ENCODE results near the gene TCF4.

The TCF4 gene

DNA sequence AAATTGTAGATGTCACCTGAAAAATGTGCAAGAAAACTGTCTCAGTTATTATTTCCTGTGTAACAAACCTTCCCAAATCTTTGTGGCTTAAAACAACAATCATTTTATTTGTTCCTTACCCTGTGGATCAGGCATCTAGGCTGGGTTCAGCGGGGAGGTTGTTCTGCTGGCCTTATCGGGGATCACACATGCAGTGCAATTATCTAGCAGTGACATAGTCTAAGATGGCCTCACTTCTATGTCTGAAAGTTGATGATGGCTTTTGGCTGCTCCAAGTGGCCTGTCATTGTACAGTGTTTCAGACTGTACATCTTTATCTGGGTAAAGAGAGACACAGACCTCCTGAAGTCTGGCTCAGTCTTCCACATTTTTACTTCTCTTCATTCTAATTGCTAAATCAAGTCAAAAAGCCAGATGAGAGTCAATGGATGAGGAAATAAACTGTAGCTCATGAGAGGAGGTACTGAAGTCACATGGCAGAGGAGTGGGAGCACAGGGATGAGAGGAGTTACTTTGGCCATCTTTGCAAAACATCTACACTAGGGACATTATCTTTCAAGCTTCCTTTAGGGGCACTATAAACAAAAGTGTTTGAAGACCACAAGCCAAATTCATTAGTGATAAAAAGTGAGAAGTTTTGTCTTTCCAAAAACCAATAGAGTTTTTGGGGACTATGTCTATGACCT is 385.6 kb downstream of the TCF4 start:
- Histone ChIP-seq H3K27ac (ENCODE audit: low read depth, low read length) (no peak overlapping the region), H3K4me3 (ENCODE audit: low read depth, low read length) (no peak overlapping the region), H3K36me3 (ENCODE audit: control insufficient read depth, insufficient read depth, low read length) (no peaks in the 10 kb centered on the region), H3K4me1 (ENCODE audit: control insufficient read depth, insufficient read depth, low read length) (no peaks in the 10 kb centered on the region), H3K9me3 (ENCODE audit: control insufficient read depth, insufficient read depth, low read depth, low read length) (peaks cover 10% of the 10 kb centered on the region), H3K9ac (ENCODE audit: low read length) (no peak overlapping the region), H3K27me3 (ENCODE audit: control insufficient read depth, insufficient read depth, low read length) (no peaks in the 10 kb centered on the region)

DNA sequence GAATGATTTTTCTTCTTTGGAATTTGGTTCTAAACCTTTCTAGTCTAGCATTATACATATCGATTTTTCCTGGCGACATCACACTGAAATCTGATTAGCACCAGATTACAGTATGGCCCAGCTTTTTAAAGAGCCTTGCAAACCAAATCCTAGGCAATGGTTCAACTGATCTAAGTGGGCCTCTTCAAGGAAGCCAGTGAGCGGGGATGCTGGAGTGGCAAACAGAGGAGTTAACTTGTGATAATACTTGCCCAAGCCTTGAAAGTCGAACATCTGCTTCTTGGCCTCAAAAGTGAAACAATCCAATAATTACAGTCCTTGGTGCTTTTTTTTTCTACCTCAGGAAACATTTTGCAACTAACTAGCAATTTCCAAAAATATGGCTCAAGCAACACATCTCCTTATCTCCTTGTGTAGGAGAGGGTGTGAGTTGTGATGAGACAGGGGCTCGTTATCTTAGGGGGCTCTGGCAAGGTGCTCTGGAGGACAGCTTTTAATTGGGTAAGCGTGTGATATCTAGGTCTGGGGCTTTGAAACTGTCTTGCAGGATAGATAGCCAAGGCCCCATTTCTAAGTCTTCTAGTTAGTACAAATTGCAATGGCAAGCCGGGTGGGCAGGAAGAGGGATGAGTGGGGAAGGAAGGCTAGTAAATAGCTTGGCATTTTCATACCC is 388.6 kb downstream of the TCF4 start:
- H3K27ac ChIP-seq (ENCODE audit: low read depth, low read length), result no peak overlapping the region
- no peak overlapping the region for H3K4me3 ChIP-seq (ENCODE audit: low read depth, low read length)
- no peaks in the 10 kb centered on the region for H3K36me3 ChIP-seq (ENCODE audit: control insufficient read depth, insufficient read depth, low read length)
- H3K4me1 ChIP-seq (ENCODE audit: control insufficient read depth, insufficient read depth, low read length), result no peaks in the 10 kb centered on the region
- no peaks in the 10 kb centered on the region for H3K27me3 ChIP-seq (ENCODE audit: control insufficient read depth, insufficient read depth, low read length)
- H3K9me3 ChIP-seq (ENCODE audit: control insufficient read depth, insufficient read depth, low read depth, low read length), result peaks cover 10% of the 10 kb centered on the region
- no peak overlapping the region for H3K9ac ChIP-seq (ENCODE audit: low read length)

DNA sequence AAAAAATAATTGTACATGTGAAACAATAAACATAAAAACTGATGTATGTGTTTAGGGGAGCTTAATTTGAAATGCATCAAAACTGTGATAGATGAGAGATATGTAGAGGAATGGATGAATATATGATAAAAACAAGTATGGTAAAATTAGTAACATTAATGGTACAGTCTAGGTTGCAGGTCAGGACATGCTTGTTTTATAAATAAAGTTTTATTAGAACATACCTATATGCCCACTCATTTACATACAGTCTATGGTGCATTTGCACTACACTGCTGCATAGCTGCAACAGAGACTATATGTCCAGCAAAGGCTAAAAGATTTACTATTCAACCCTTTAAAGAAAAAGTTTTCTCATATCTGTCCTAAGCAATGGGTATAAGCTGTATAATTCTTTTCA is 392.1 kb downstream of the TCF4 start:
- H3K36me3 ChIP-seq (ENCODE audit: control insufficient read depth, insufficient read depth, low read length), result no peaks in the 10 kb centered on the region
- H3K27me3 ChIP-seq (ENCODE audit: control insufficient read depth, insufficient read depth, low read length), result no peaks in the 10 kb centered on the region
- no peaks in the 10 kb centered on the region for H3K9me3 ChIP-seq (ENCODE audit: control insufficient read depth, insufficient read depth, low read depth, low read length)
- no peak overlapping the region for H3K9ac ChIP-seq (ENCODE audit: low read length)
- H3K4me3 ChIP-seq (ENCODE audit: low read depth, low read length), result no peak overlapping the region
- H3K4me1 ChIP-seq (ENCODE audit: control insufficient read depth, insufficient read depth, low read length), result no peaks in the 10 kb centered on the region
- no peak overlapping the region for H3K27ac ChIP-seq (ENCODE audit: low read depth, low read length)

- no peaks in the 10 kb centered on the region for H3K9me3 ChIP-seq (ENCODE audit: control insufficient read depth, insufficient read depth, low read depth, low read length)
- H3K9ac ChIP-seq (ENCODE audit: low read length), result no peak overlapping the region
- no peaks in the 10 kb centered on the region for H3K27me3 ChIP-seq (ENCODE audit: control insufficient read depth, insufficient read depth, low read length)
- H3K36me3 ChIP-seq (ENCODE audit: control insufficient read depth, insufficient read depth, low read length), result no peaks in the 10 kb centered on the region
- no peaks in the 10 kb centered on the region; the same call in 1 of the 2 replicates for H3K4me1 ChIP-seq (ENCODE audit: control insufficient read depth, insufficient read depth, low read length)
- no peak overlapping the region for H3K27ac ChIP-seq (ENCODE audit: low read depth, low read length)
- no peak overlapping the region for H3K4me3 ChIP-seq (ENCODE audit: low read depth, low read length)
These were observed 398.0 kb downstream of the TCF4 start for GRCh38 chr18:55189972-55190371.

- Histone ChIP-seq H3K4me3 (ENCODE audit: low read depth, low read length) (no peak overlapping the region), H3K4me1 (ENCODE audit: control insufficient read depth, insufficient read depth, low read length) (no peaks in the 10 kb centered on the region; the same call in 1 of the 2 replicates), H3K36me3 (ENCODE audit: control insufficient read depth, insufficient read depth, low read length) (no peaks in the 10 kb centered on the region), H3K9ac (ENCODE audit: low read length) (no peak overlapping the region), H3K27me3 (ENCODE audit: control insufficient read depth, insufficient read depth, low read length) (no peaks in the 10 kb centered on the region), H3K27ac (ENCODE audit: low read depth, low read length) (no peak overlapping the region), H3K9me3 (ENCODE audit: control insufficient read depth, insufficient read depth, low read depth, low read length) (no peaks in the 10 kb centered on the region)
These were observed 401.4 kb downstream of the TCF4 start for GRCh38 chr18:55186588-55186987.

GRCh38 chr18:55185391-55185790 is 402.6 kb downstream of the TCF4 start:
- Histone ChIP-seq H3K4me3 (ENCODE audit: low read depth, low read length) (no peak overlapping the region), H3K36me3 (ENCODE audit: control insufficient read depth, insufficient read depth, low read length) (no peaks in the 10 kb centered on the region), H3K27ac (ENCODE audit: low read depth, low read length) (no peak overlapping the region), H3K4me1 (ENCODE audit: control insufficient read depth, insufficient read depth, low read length) (no peaks in the 10 kb centered on the region; the same call in 1 of the 2 replicates), H3K9me3 (ENCODE audit: control insufficient read depth, insufficient read depth, low read depth, low read length) (no peaks in the 10 kb centered on the region), H3K27me3 (ENCODE audit: control insufficient read depth, insufficient read depth, low read length) (no peaks in the 10 kb centered on the region), H3K9ac (ENCODE audit: low read length) (no peak overlapping the region)

GRCh38 chr18:55179835-55180234 is 408.2 kb downstream of the TCF4 start:
- H3K36me3 ChIP-seq (ENCODE audit: control insufficient read depth, insufficient read depth, low read length), result no peaks in the 10 kb centered on the region
- peaks cover 2% of the 10 kb centered on the region; the same call in 1 of the 2 replicates for H3K9me3 ChIP-seq (ENCODE audit: control insufficient read depth, insufficient read depth, low read depth, low read length)
- no peaks in the 10 kb centered on the region for H3K27me3 ChIP-seq (ENCODE audit: control insufficient read depth, insufficient read depth, low read length)
- H3K4me3 ChIP-seq (ENCODE audit: low read depth, low read length), result no peak overlapping the region
- no peak overlapping the region for H3K9ac ChIP-seq (ENCODE audit: low read length)
- H3K27ac ChIP-seq (ENCODE audit: low read depth, low read length), result no peak overlapping the region
- H3K4me1 ChIP-seq (ENCODE audit: control insufficient read depth, insufficient read depth, low read length), result no peaks in the 10 kb centered on the region

DNA sequence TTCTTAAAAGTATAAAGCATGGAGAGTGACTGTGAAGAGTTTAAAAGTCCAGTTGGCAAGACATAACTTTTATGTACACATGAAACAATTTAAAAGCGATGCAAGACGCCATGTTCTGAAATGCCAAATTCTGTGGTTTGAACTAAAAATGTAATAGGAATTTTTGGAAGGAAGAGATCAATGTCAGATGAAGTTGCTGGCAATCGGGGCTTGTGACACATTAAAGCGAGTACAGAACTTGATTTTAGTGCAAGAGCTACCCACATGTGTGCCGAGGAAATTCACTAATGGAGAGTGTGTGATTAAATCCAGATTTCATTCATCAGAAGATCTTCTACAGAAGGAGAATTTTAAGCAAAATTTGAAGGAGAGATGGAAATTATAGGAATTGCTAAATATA is 408.6 kb downstream of the TCF4 start:
- no peaks in the 10 kb centered on the region for H3K36me3 ChIP-seq (ENCODE audit: control insufficient read depth, insufficient read depth, low read length)
- H3K9me3 ChIP-seq (ENCODE audit: control insufficient read depth, insufficient read depth, low read depth, low read length), result peaks cover 5% of the 10 kb centered on the region; the same call in 1 of the 2 replicates
- H3K9ac ChIP-seq (ENCODE audit: low read length), result no peak overlapping the region
- H3K4me1 ChIP-seq (ENCODE audit: control insufficient read depth, insufficient read depth, low read length), result no peaks in the 10 kb centered on the region
- no peak overlapping the region for H3K27ac ChIP-seq (ENCODE audit: low read depth, low read length)
- H3K4me3 ChIP-seq (ENCODE audit: low read depth, low read length), result no peak overlapping the region
- no peaks in the 10 kb centered on the region for H3K27me3 ChIP-seq (ENCODE audit: control insufficient read depth, insufficient read depth, low read length)

DNA sequence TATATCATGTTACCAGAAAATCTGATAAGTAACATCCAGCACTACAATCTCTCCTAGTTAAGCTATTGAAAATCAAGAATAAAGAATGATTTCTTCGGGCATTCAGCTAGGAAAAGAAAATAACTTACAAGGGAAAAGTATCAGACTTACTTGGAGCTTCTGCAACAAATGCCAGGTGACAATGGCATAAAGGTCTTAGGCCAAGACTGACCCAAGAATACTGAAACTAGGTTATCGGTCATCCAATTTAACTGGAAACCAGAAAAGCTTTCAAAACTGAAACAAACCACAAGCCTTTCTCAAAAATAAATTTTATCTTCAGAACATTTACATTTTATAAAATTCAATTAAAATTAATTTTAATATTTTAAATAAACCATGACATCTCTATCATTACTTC is 414.7 kb downstream of the TCF4 start:
- Histone ChIP-seq H3K9ac (ENCODE audit: low read length) (no peak overlapping the region), H3K4me3 (ENCODE audit: low read depth, low read length) (no peak overlapping the region), H3K27ac (ENCODE audit: low read depth, low read length) (no peak overlapping the region)

More for the DNA sequence above, 414.7 kb downstream of the TCF4 start:
- no peaks in the 10 kb centered on the region for H3K27me3 ChIP-seq (ENCODE audit: control insufficient read depth, insufficient read depth, low read length)
- peaks cover 26% of the 10 kb centered on the region for H3K9me3 ChIP-seq (ENCODE audit: control insufficient read depth, insufficient read depth, low read depth, low read length)
- no peaks in the 10 kb centered on the region for H3K4me1 ChIP-seq (ENCODE audit: control insufficient read depth, insufficient read depth, low read length)
- no peaks in the 10 kb centered on the region for H3K36me3 ChIP-seq (ENCODE audit: control insufficient read depth, insufficient read depth, low read length)

Measured in HUES6 (cell line).